Muscle of leg (tissue), 11 donors: ENCODE data around the gene KRTAP5-2. TPM values are rescaled to one million over a fixed set of nuclear protein-coding genes. Genes with fewer than 3 reads are reported as not detected.

Experiments
- DNase-seq: peaks from one replicate; pipeline ENCODE4 v3.0.0; 2013
- H3K27ac ChIP-seq: one replicate; pipeline ENCODE4 v1.5.1; 2013; ENCODE audit warnings: mild to moderate bottlenecking, low read length, control low read depth
- H3K27me3 ChIP-seq: one replicate; pipeline ENCODE4 v1.6.1; 2013; ENCODE audit warnings: low read length; ENCODE audit not compliant: control insufficient read depth, insufficient read depth
- H3K36me3 ChIP-seq: one replicate; pipeline ENCODE4 v1.6.1; 2013; ENCODE audit warnings: low read length; ENCODE audit not compliant: control insufficient read depth, insufficient read depth
- H3K4me1 ChIP-seq: one replicate; pipeline ENCODE4 v1.6.1; 2013; ENCODE audit warnings: low read length; ENCODE audit not compliant: control insufficient read depth, insufficient read depth
- H3K4me3 ChIP-seq: one replicate; pipeline ENCODE4 v1.5.1; 2013; ENCODE audit warnings: low read length, control low read depth
- H3K9me3 ChIP-seq: replicated peaks from 2 replicates; pipeline ENCODE4 v1.6.1; 2013; ENCODE audit warnings: low read depth, low read length; ENCODE audit not compliant: control insufficient read depth
- WGBS: methylation state at CpG from one replicate; pipeline ENCODE4 v1.1.5; 2013; ENCODE audit warnings: missing lambda C conversion rate; ENCODE audit not compliant: insufficient coverage; 5-methylcytosine and 5-hydroxymethylcytosine counted together
- polyA plus RNA-seq, 8 donors: library from polyadenylated mRNA; unstranded; fragments of 120-200 nt; gene quantifications; one replicate each; pipeline versions ENCODE4 v1.2.1 to v1.2.3, GENCODE V29; 2013; ENCODE audit warnings: inconsistent platforms in 1 of 8, low replicate concordance in 1 of 8; ENCODE audit not compliant: insufficient read length in 8 of 8, insufficient read depth in 1 of 8
- total RNA-seq: library from RNA; stranded (reverse); fragments of 120-200 nt; gene quantifications from one replicate; pipeline ENCODE4 v1.2.4, GENCODE V29; 2013

The KRTAP5-2 gene
- total and polyA plus RNA-seq, 9 donors: not detected

- DNase-seq: peak; percentile 68
- Histone ChIP-seq H3K4me1 (peaks cover 9% of the 10 kb centered on the region), H3K9me3 (no peaks in the 10 kb centered on the region), H3K27me3 (peaks cover 21% of the 10 kb centered on the region), H3K27ac (peak overlapping the region; percentile 71), H3K36me3 (no peaks in the 10 kb centered on the region), H3K4me3 (no peak overlapping the region)
- WGBS: no CpG with 5 or more reads among the region's 18 CpGs
Measured at GRCh38 chr11:1639102-1639620, 41.1 kb upstream of the KRTAP5-2 start.

- Histone ChIP-seq H3K36me3 (no peaks in the 10 kb centered on the region), H3K4me3 (no peak overlapping the region), H3K27me3 (peaks cover 25% of the 10 kb centered on the region), H3K4me1 (peaks cover 13% of the 10 kb centered on the region), H3K27ac (peak overlapping the region; percentile 71), H3K9me3 (no peaks in the 10 kb centered on the region)
- DNase-seq: no peak
- 79% methylated on average over 6 of the region's 8 CpGs for WGBS
Measured at GRCh38 chr11:1638344-1638743, 40.2 kb upstream of the KRTAP5-2 start.

GRCh38 chr11:1637628-1638027 is 39.5 kb upstream of the KRTAP5-2 start:
- H3K4me1 ChIP-seq: peaks cover 13% of the 10 kb centered on the region
- no peak for DNase-seq
- 100% methylated on average over 1 of the region's 2 CpGs for WGBS

GRCh38 chr11:1636291-1636950 is 38.3 kb upstream of the KRTAP5-2 start:
- Histone ChIP-seq H3K27me3 (peaks cover 35% of the 10 kb centered on the region), H3K4me3 (no peak overlapping the region), H3K36me3 (no peaks in the 10 kb centered on the region), H3K27ac (no peak overlapping the region), H3K9me3 (no peaks in the 10 kb centered on the region), H3K4me1 (peaks cover 17% of the 10 kb centered on the region)
- WGBS: 92% methylated on average over 7 of the region's 19 CpGs
- DNase-seq: no peak

More at GRCh38 chr11:1637628-1638027, 39.5 kb upstream of the KRTAP5-2 start:
- no peaks in the 10 kb centered on the region for H3K9me3 ChIP-seq
- H3K4me3 ChIP-seq: no peak overlapping the region
- H3K27me3 ChIP-seq: peaks cover 27% of the 10 kb centered on the region
- no peak overlapping the region for H3K27ac ChIP-seq
- H3K36me3 ChIP-seq: no peaks in the 10 kb centered on the region

- Histone ChIP-seq H3K4me1 (peaks cover 20% of the 10 kb centered on the region), H3K9me3 (no peaks in the 10 kb centered on the region), H3K27me3 (peaks cover 33% of the 10 kb centered on the region), H3K4me3 (no peak overlapping the region), H3K36me3 (no peaks in the 10 kb centered on the region), H3K27ac (no peak overlapping the region)
- WGBS: 80% methylated on average over 9 of the region's 10 CpGs
- no peak for DNase-seq
Measured at GRCh38 chr11:1633864-1634263, 35.8 kb upstream of the KRTAP5-2 start.

- WGBS: 72% methylated on average over 10 of the region's 11 CpGs
- H3K27me3 ChIP-seq: peaks cover 35% of the 10 kb centered on the region
- no peak for DNase-seq
- no peak overlapping the region for H3K4me3 ChIP-seq
- no peaks in the 10 kb centered on the region for H3K9me3 ChIP-seq
- peak overlapping the region; percentile 7 for H3K27ac ChIP-seq
- H3K36me3 ChIP-seq: no peaks in the 10 kb centered on the region
- peaks cover 20% of the 10 kb centered on the region for H3K4me1 ChIP-seq
Measured at GRCh38 chr11:1632053-1632714, 34.1 kb upstream of the KRTAP5-2 start.

- WGBS: 56% methylated on average over 11 of the region's 13 CpGs
- H3K27me3 ChIP-seq: peaks cover 38% of the 10 kb centered on the region
- no peak overlapping the region for H3K4me3 ChIP-seq
- DNase-seq: no peak
- H3K36me3 ChIP-seq: no peaks in the 10 kb centered on the region
- no peak overlapping the region for H3K27ac ChIP-seq
- H3K9me3 ChIP-seq: no peaks in the 10 kb centered on the region
- peaks cover 20% of the 10 kb centered on the region for H3K4me1 ChIP-seq
Measured at GRCh38 chr11:1631066-1631568, 33.0 kb upstream of the KRTAP5-2 start.

- H3K9me3 ChIP-seq: no peaks in the 10 kb centered on the region
- H3K4me1 ChIP-seq: peaks cover 20% of the 10 kb centered on the region
- no peaks in the 10 kb centered on the region for H3K36me3 ChIP-seq
- no peak overlapping the region for H3K27ac ChIP-seq
- peaks cover 37% of the 10 kb centered on the region for H3K27me3 ChIP-seq
- peak; percentile 67 for DNase-seq
- 47% methylated on average over 2 of the region's 2 CpGs for WGBS
- no peak overlapping the region for H3K4me3 ChIP-seq
Measured at GRCh38 chr11:1630271-1630670, 32.2 kb upstream of the KRTAP5-2 start.

- DNase-seq: no peak
- WGBS: 73% methylated on average over 15 of the region's 26 CpGs
- Histone ChIP-seq H3K9me3 (no peaks in the 10 kb centered on the region), H3K36me3 (no peaks in the 10 kb centered on the region), H3K27me3 (peaks cover 37% of the 10 kb centered on the region), H3K4me1 (peaks cover 20% of the 10 kb centered on the region), H3K4me3 (no peak within 1 kb of the TSS), H3K27ac (no peak within 1 kb of the TSS)
Measured at GRCh38 chr11:1629326-1630185, 31.5 kb upstream of the KRTAP5-2 start, which contains the start of gene KRTAP5-5. TSS of gene KRTAP5-5 (plus strand) at chr11:1629775. CDS start at chr11:1629841, 66 bp downstream.
